Astrocyte (in vitro differentiated cells and primary cell): Measurements from ENCODE around the gene RAF1.

Experiments used
- EZH2 ChIP-seq: IDR thresholded peaks from 2 replicates; pipeline ENCODE4 v1.6.1; 2012; ENCODE audit warnings: mild to moderate bottlenecking, low read length, inconsistent platforms; ENCODE audit not compliant: insufficient read depth
- TF ChIP-seq, protein P1 (sequence below): IDR thresholded peaks from 2 replicates; pipeline ENCODE4 v1.5.1; 2011; ENCODE audit warnings: low read depth, mild to moderate bottlenecking, inconsistent platforms, low read length, moderate library complexity; ENCODE audit not compliant: insufficient read depth

DNA sequence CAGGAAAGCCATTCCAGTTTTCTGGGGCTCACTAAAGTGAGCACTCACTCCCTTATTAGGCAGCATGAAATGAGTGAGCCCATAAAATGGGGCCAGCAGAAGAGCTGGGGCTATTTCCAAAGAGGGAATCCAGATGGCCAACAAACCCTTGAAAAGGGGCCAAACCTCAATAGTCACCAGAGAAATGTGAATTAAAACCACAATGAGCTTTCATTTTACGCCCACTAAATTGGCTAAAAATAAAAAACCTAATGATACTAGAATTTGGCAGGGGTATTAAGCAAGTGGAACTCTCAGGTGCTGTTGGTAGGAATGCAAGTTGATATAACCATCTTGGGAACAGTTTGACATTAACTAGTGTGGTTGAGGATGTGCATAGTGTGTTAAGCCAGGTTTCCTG is 42.1 kb upstream of the RAF1 start:
- TF ChIP-seq, protein P1, sequence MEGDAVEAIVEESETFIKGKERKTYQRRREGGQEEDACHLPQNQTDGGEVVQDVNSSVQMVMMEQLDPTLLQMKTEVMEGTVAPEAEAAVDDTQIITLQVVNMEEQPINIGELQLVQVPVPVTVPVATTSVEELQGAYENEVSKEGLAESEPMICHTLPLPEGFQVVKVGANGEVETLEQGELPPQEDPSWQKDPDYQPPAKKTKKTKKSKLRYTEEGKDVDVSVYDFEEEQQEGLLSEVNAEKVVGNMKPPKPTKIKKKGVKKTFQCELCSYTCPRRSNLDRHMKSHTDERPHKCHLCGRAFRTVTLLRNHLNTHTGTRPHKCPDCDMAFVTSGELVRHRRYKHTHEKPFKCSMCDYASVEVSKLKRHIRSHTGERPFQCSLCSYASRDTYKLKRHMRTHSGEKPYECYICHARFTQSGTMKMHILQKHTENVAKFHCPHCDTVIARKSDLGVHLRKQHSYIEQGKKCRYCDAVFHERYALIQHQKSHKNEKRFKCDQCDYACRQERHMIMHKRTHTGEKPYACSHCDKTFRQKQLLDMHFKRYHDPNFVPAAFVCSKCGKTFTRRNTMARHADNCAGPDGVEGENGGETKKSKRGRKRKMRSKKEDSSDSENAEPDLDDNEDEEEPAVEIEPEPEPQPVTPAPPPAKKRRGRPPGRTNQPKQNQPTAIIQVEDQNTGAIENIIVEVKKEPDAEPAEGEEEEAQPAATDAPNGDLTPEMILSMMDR: no peak
- no peak for TF ChIP-seq EZH2
